MCF 10A (cell line): ENCODE results near the gene IFITM2. TPM values are rescaled to one million over a fixed set of nuclear protein-coding genes. Genes with fewer than 3 reads are reported as not detected.

Experiments used
- BruUV-seq: library from RNA; stranded (reverse); fragments of 400-500 nt; replicated peaks from 2 replicates; lab custom pipeline; 2021; lab: Mats Ljungman, UMichigan
- CTCF ChIA-PET: fragments of 300-600 bp; sonication (Branson Sonifier 250); formaldehyde crosslinking; extraction: SDS; loops from one replicate; lab custom pipeline; 2021; ENCODE audit warnings: antibody characterized with exemption, inconsistent platforms; lab: Yijun Ruan, JAX
- POLR2A ChIA-PET: fragments of 300-600, 350-650 bp; sonication (Branson Sonifier 250); formaldehyde crosslinking; extraction: SDS; loops from one replicate; lab custom pipeline; 2020; ENCODE audit warnings: antibody characterized with exemption, inconsistent platforms; lab: Yijun Ruan, JAX
- DNase-seq: peaks from one replicate; pipeline ENCODE4 v3.0.0-alpha.2; 2018; ENCODE audit not compliant: unreplicated experiment
- H3K27ac Mint-ChIP-seq: one replicate; pipeline ENCODE4 v1.8.0; 2022; ENCODE audit warnings: mild to moderate bottlenecking, low read depth, mixed read lengths; ENCODE audit not compliant: unreplicated experiment
- H3K27me3 Mint-ChIP-seq: one replicate; pipeline ENCODE4 v1.8.0; 2022; ENCODE audit warnings: mixed read lengths; ENCODE audit not compliant: insufficient read depth, unreplicated experiment
- H3K36me3 Mint-ChIP-seq: one replicate; pipeline ENCODE4 v1.8.0; 2022; ENCODE audit warnings: mild to moderate bottlenecking, moderate library complexity, mixed read lengths; ENCODE audit not compliant: insufficient read depth, unreplicated experiment
- H3K4me1 Mint-ChIP-seq: one replicate; pipeline ENCODE4 v1.8.0; 2022; ENCODE audit warnings: mixed read lengths; ENCODE audit not compliant: insufficient read depth, unreplicated experiment
- H3K4me3 Mint-ChIP-seq: one replicate; pipeline ENCODE4 v1.8.0; 2022; ENCODE audit warnings: mild to moderate bottlenecking, moderate library complexity, mixed read lengths; ENCODE audit not compliant: unreplicated experiment
- H3K9me3 Mint-ChIP-seq: one replicate; pipeline ENCODE4 v1.8.0; 2022; ENCODE audit warnings: mixed read lengths; ENCODE audit not compliant: unreplicated experiment
- CTCF ChIP-seq: fragments of 200-600 bp; IDR thresholded peaks from one replicate; pipeline ENCODE4 v1.8.0; 2022; ENCODE audit warnings: antibody characterized with exemption, mild to moderate bottlenecking; ENCODE audit not compliant: unreplicated experiment
- intact Hi-C: fragments of 100-400 bp; cut with micrococcal nuclease; formaldehyde crosslinking; loops from 2 replicates; pipeline ENCODE4 v1.14.1; 2022
- total RNA-seq: library from RNA; stranded (reverse); gene quantifications from 2 replicates; pipeline ENCODE4 v1.2.3, GENCODE V29; 2022

IFITM2 gene
- total RNA-seq, 1 experiment from 2014 or later: 314 TPM

GRCh38 chr11:293271-293851, 14.3 kb upstream of the IFITM2 start:
- peaks cover 7% of the 10 kb centered on the region for H3K4me1 Mint-ChIP-seq
- intact Hi-C loops: no loop called here
- H3K36me3 Mint-ChIP-seq: no peaks in the 10 kb centered on the region
- TF ChIP-seq CTCF: no peak
- no peak overlapping the region for H3K27ac Mint-ChIP-seq
- DNase-seq: no peak
- no peak overlapping the region for H3K4me3 Mint-ChIP-seq
- POLR2A ChIA-PET: no interaction called here
- no peaks in the 10 kb centered on the region for H3K27me3 Mint-ChIP-seq
- CTCF ChIA-PET: no interaction called here
- H3K9me3 Mint-ChIP-seq: no peaks in the 10 kb centered on the region
- BruUV-seq: no TSS peak

- ChIA-PET CTCF (interaction anchor here (0.6 to 1.1 kb wide), 5 partner anchors 12 to 228 kb away, joined by 3 to 4 read pairs (median 3); no protein-coding TSS in a partner anchor), POLR2A (no interaction called here)
- no TSS peak for BruUV-seq
- intact Hi-C loops: no loop called here
- H3K27me3 Mint-ChIP-seq: no peaks in the 10 kb centered on the region
- no peaks in the 10 kb centered on the region for H3K36me3 Mint-ChIP-seq
- DNase-seq: no peak
- no peak overlapping the region for H3K27ac Mint-ChIP-seq
- H3K4me1 Mint-ChIP-seq: peaks cover 7% of the 10 kb centered on the region
- TF ChIP-seq CTCF: no peak
- H3K9me3 Mint-ChIP-seq: no peaks in the 10 kb centered on the region
- no peak overlapping the region for H3K4me3 Mint-ChIP-seq
Measured at GRCh38 chr11:293852-294661, 13.6 kb upstream of the IFITM2 start.

GRCh38 chr11:294780-295179, 12.8 kb upstream of the IFITM2 start:
- Mint-ChIP-seq H3K36me3 (no peaks in the 10 kb centered on the region), H3K27me3 (no peaks in the 10 kb centered on the region), H3K27ac (no peak overlapping the region), H3K4me1 (peaks cover 7% of the 10 kb centered on the region), H3K4me3 (no peak overlapping the region), H3K9me3 (no peaks in the 10 kb centered on the region)
- BruUV-seq: no TSS peak
- TF ChIP-seq CTCF: no peak
- no peak for DNase-seq
- ChIA-PET CTCF (interaction anchor here (0.6 to 1.1 kb wide), 4 partner anchors 12 to 227 kb away, joined by 3 to 4 read pairs (median 3); no protein-coding TSS in a partner anchor), POLR2A (no interaction called here)
- intact Hi-C loops: no loop called here
